IMR-90 (cell line): ENCODE data around the gene SLC26A8. TPM values are rescaled to one million over a fixed set of nuclear protein-coding genes. Genes with fewer than 3 reads are reported as not detected.

ENCODE experiments used
- ATAC-seq: fragments of 200-7000 bp; cut with Tn5 transposase; 2 replicates; pipeline ENCODE4 v1.9.1; 2020; ENCODE audit warnings: low read depth, mild to moderate bottlenecking, moderate library complexity
- BruUV-seq: library from RNA; stranded (reverse); fragments of 400-500 nt; replicated peaks from 2 replicates; lab custom pipeline; 2021; lab: Mats Ljungman, UMichigan
- CTCF ChIA-PET: fragments of 300-600 bp; formaldehyde crosslinking; extraction: SDS; loops from one replicate; lab custom pipeline; 2021; ENCODE audit warnings: antibody characterized with exemption; lab: Yijun Ruan, JAX
- POLR2A ChIA-PET: fragments of 300-600 bp; sonication (Branson Sonifier 250); formaldehyde crosslinking; loops from one replicate; lab custom pipeline; 2022; ENCODE audit warnings: antibody characterized with exemption; ENCODE audit not compliant: unreplicated experiment; lab: Charles Lee
- DNase-seq: peaks from one replicate; pipeline ENCODE4 v3.0.0; 2013
- H2AFZ ChIP-seq: replicated peaks from 2 replicates; pipeline ENCODE3; 2013; ENCODE audit warnings: low read length, mild to moderate bottlenecking; ENCODE audit not compliant: poor library complexity
- H2AK5ac ChIP-seq: 2 replicates; pipeline ENCODE4 v1.6.1; 2013; ENCODE audit warnings: low read depth, low read length, inconsistent platforms
- H2AK9ac ChIP-seq: replicated peaks from 2 replicates; pipeline ENCODE3; 2013; ENCODE audit warnings: mild to moderate bottlenecking, low read depth, low read length, moderate library complexity; ENCODE audit not compliant: poor library complexity
- H2BK120ac ChIP-seq: 2 replicates; pipeline ENCODE4 v1.6.1; 2013; ENCODE audit warnings: low read depth, low read length, inconsistent platforms
- H2BK15ac ChIP-seq: 3 replicates; pipeline ENCODE4 v1.6.1; 2013; ENCODE audit warnings: low read depth, low read length, inconsistent platforms
- H2BK20ac ChIP-seq: 2 replicates; pipeline ENCODE4 v1.6.1; 2013; ENCODE audit warnings: low read depth, mild to moderate bottlenecking, inconsistent platforms, low read length, moderate library complexity
- H2BK5ac ChIP-seq: 2 replicates; pipeline ENCODE4 v1.6.1; 2013; ENCODE audit warnings: mild to moderate bottlenecking, low read depth, low read length, inconsistent platforms; ENCODE audit not compliant: poor library complexity, severe bottlenecking
- H3K14ac ChIP-seq: replicated peaks from 2 replicates; pipeline ENCODE4 v1.6.1; 2013; ENCODE audit warnings: low read depth, low read length, inconsistent platforms
- H3K18ac ChIP-seq: 2 replicates; pipeline ENCODE4 v1.6.1; 2013; ENCODE audit warnings: low read depth, low read length, control low read depth
- H3K23ac ChIP-seq: 2 replicates; pipeline ENCODE4 v1.6.1; 2013; ENCODE audit warnings: low read depth, low read length, inconsistent platforms
- H3K27ac ChIP-seq: 2 replicates; pipeline ENCODE4 v1.5.1; 2013; ENCODE audit warnings: mild to moderate bottlenecking, control low read depth, low read length; ENCODE audit not compliant: insufficient read depth
- H3K27me3 ChIP-seq: 2 replicates; pipeline ENCODE4 v1.6.1; 2013; ENCODE audit warnings: low read length; ENCODE audit not compliant: control insufficient read depth, insufficient read depth
- H3K36me3 ChIP-seq: 2 replicates; pipeline ENCODE4 v1.6.1; 2013; ENCODE audit warnings: low read length, mixed read lengths; ENCODE audit not compliant: control insufficient read depth, insufficient read depth
- H3K4ac ChIP-seq: 2 replicates; pipeline ENCODE4 v1.6.1; 2013; ENCODE audit warnings: low read depth, low read length, inconsistent platforms
- H3K4me1 ChIP-seq: 2 replicates; pipeline ENCODE4 v1.6.1; 2013; ENCODE audit warnings: low read length, mixed read lengths; ENCODE audit not compliant: control insufficient read depth, insufficient read depth
- H3K4me2 ChIP-seq: 2 replicates; pipeline ENCODE4 v1.6.1; 2013; ENCODE audit warnings: low read depth, mild to moderate bottlenecking, control low read depth, low read length, moderate library complexity
- H3K4me3 ChIP-seq: 2 replicates; pipeline ENCODE4 v1.5.1; 2013; ENCODE audit warnings: low read depth, mild to moderate bottlenecking, control low read depth, low read length, moderate library complexity; ENCODE audit not compliant: insufficient read depth
- H3K56ac ChIP-seq: 2 replicates; pipeline ENCODE4 v1.6.1; 2013; ENCODE audit warnings: low read length, inconsistent platforms; ENCODE audit not compliant: insufficient read depth; ENCODE audit errors: extremely low read depth
- H3K79me1 ChIP-seq, 2 experiments: 2 replicates each; pipeline ENCODE4 v1.6.1; 2013; ENCODE audit warnings: low read length in 2 of 2, inconsistent platforms in 1 of 2, low read depth in 1 of 2
- H3K9ac ChIP-seq: 2 replicates; pipeline ENCODE4 v1.6.1; 2013; ENCODE audit warnings: low read depth, low read length, control low read depth
- H3K9me1 ChIP-seq: 2 replicates; pipeline ENCODE4 v1.6.1; 2013; ENCODE audit warnings: low read length, inconsistent platforms; ENCODE audit not compliant: insufficient read depth
- H3K9me3 ChIP-seq: 2 replicates; pipeline ENCODE4 v1.6.1; 2013; ENCODE audit warnings: low read length; ENCODE audit not compliant: control insufficient read depth, insufficient read depth
- H4K20me1 ChIP-seq: 2 replicates; pipeline ENCODE4 v1.6.1; 2013; ENCODE audit warnings: low read length, inconsistent platforms; ENCODE audit not compliant: insufficient read depth
- H4K5ac ChIP-seq: 2 replicates; pipeline ENCODE4 v1.6.1; 2013; ENCODE audit warnings: mild to moderate bottlenecking, low read depth, low read length, control low read depth
- H4K8ac ChIP-seq, 2 experiments: 2 replicates each; pipeline ENCODE4 v1.6.1; 2013; ENCODE audit warnings: low read depth in 2 of 2, low read length in 2 of 2, control low read depth in 1 of 2, inconsistent platforms in 1 of 2
- H4K91ac ChIP-seq: 2 replicates; pipeline ENCODE4 v1.6.1; 2013; ENCODE audit warnings: low read depth, low read length, inconsistent platforms; ENCODE audit not compliant: insufficient read depth
- BHLHE40 ChIP-seq: fragments of 150-350 bp; IDR thresholded peaks from 2 replicates; pipeline ENCODE4 v1.6.1; 2016; ENCODE audit warnings: mild to moderate bottlenecking, low read depth, low read length
- CEBPB ChIP-seq: IDR thresholded peaks from 2 replicates; pipeline ENCODE4 v1.6.1; 2012; ENCODE audit warnings: low read depth, low read length, improper control_type of control experiment
- CHD1 ChIP-seq: IDR thresholded peaks from 2 replicates; pipeline ENCODE4 v1.6.1; 2012; ENCODE audit warnings: low read depth, low read length, improper control_type of control experiment
- ELK1 ChIP-seq: fragments of 150-350 bp; IDR thresholded peaks from 2 replicates; pipeline ENCODE4 v1.6.1; 2016; ENCODE audit warnings: low read depth, mild to moderate bottlenecking, low read length, moderate library complexity, borderline replicate concordance
- FOS ChIP-seq: fragments of 150-350 bp; IDR thresholded peaks from 2 replicates; pipeline ENCODE4 v1.6.1; 2016; ENCODE audit warnings: low read depth, low read length
- MAFK ChIP-seq: IDR thresholded peaks from 2 replicates; pipeline ENCODE4 v1.6.1; 2012; ENCODE audit warnings: low read depth, low read length, improper control_type of control experiment
- MAZ ChIP-seq: IDR thresholded peaks from 2 replicates; pipeline ENCODE4 v1.6.1; 2012; ENCODE audit warnings: low read depth, mild to moderate bottlenecking, low read length, improper control_type of control experiment, moderate library complexity, borderline replicate concordance
- MXI1 ChIP-seq: IDR thresholded peaks from 2 replicates; pipeline ENCODE4 v1.6.1; 2012; ENCODE audit warnings: low read depth, mild to moderate bottlenecking, low read length, moderate library complexity, borderline replicate concordance
- NFE2L2 ChIP-seq: fragments of 150-350 bp; IDR thresholded peaks from 2 replicates; pipeline ENCODE4 v1.6.1; 2016; ENCODE audit warnings: low read depth, mild to moderate bottlenecking, low read length
- POLR2A ChIP-seq: IDR thresholded peaks from 2 replicates; pipeline ENCODE4 v1.6.1; 2012; ENCODE audit warnings: mild to moderate bottlenecking, low read depth, low read length
- RAD21 ChIP-seq: IDR thresholded peaks from 2 replicates; pipeline ENCODE4 v1.6.1; 2012; ENCODE audit warnings: low read length, improper control_type of control experiment
- RCOR1 ChIP-seq: IDR thresholded peaks from 2 replicates; pipeline ENCODE4 v1.6.1; 2012; ENCODE audit warnings: mild to moderate bottlenecking, low read length, improper control_type of control experiment; ENCODE audit not compliant: insufficient replicate concordance
- RFX5 ChIP-seq: IDR thresholded peaks from 2 replicates; pipeline ENCODE4 v1.8.0; 2012; ENCODE audit warnings: low read depth, mild to moderate bottlenecking, low read length, moderate library complexity
- SMC3 ChIP-seq: fragments of 150-350 bp; IDR thresholded peaks from 2 replicates; pipeline ENCODE4 v1.6.1; 2016; ENCODE audit warnings: low read depth, mild to moderate bottlenecking, antibody characterized with exemption, low read length, moderate library complexity
- USF2 ChIP-seq: fragments of 150-350 bp; IDR thresholded peaks from 2 replicates; pipeline ENCODE4 v1.6.1; 2017; ENCODE audit warnings: mild to moderate bottlenecking, antibody characterized with exemption, low read length, low read depth
- WGBS, 2 experiments: methylation state at CpG; one replicate each; pipeline versions ENCODE4 v1.1.5 to v1.1.7; 2013; ENCODE audit warnings: missing lambda C conversion rate in 2 of 2; ENCODE audit not compliant: insufficient read length in 1 of 2; ENCODE audit errors: extremely low coverage in 2 of 2; 5-methylcytosine and 5-hydroxymethylcytosine counted together
- dilution Hi-C: fragments of 300-500 bp; cut with HindIII; formaldehyde crosslinking; loops from one replicate; pipeline ENCODE4 v1.14.3; 2018; ENCODE audit warnings: low sequenced_read_pairs; ENCODE audit not compliant: unreplicated experiment
- in situ Hi-C: fragments of 300-500 bp; cut with MboI; formaldehyde crosslinking; loops from 3 replicates; pipeline ENCODE4 v1.14.3; 2019; ENCODE audit warnings: low sequenced_read_pairs, inconsistent platforms, mixed read lengths
- intact Hi-C: fragments of 100-400 bp; cut with micrococcal nuclease; formaldehyde crosslinking; loops from 2 replicates; pipeline ENCODE4 v1.10.0; 2022
- polyA plus RNA-seq, 3 experiments: library from polyadenylated mRNA; depleted of rRNA; stranded (reverse); fragments of >200 nt; gene quantifications; 2 replicates each; pipeline ENCODE4 v1.2.3, GENCODE V29; 2012; ENCODE audit warnings: low replicate concordance in 1 of 3
- total RNA-seq: library from RNA; depleted of rRNA; stranded (reverse); fragments of >200 nt; gene quantifications from 2 replicates; pipeline ENCODE4 v1.2.3, GENCODE V29; 2012
- TF ChIP-seq, protein P1 (sequence below): conservative IDR thresholded peaks from 2 replicates; pipeline ENCODE4 v1.5.1; 2012; ENCODE audit warnings: mild to moderate bottlenecking, low read depth, low read length, improper control_type of control experiment

Gene SLC26A8
- total and polyA plus RNA-seq, 2 of the 4 experiments (the other 2 are of a cell fraction), result 0.07 TPM; not detected in 1

- Histone ChIP-seq H3K4ac (no peak overlapping the region), H4K91ac (no peak overlapping the region), H3K14ac (no peak overlapping the region), H3K4me3 (no peak overlapping the region), H2BK5ac (no peak overlapping the region), H2BK15ac (no peak overlapping the region), H2BK120ac (no peak overlapping the region), H3K9ac (no peak overlapping the region), H2AFZ (no peak overlapping the region), H4K5ac (no peak overlapping the region), H3K4me2 (no peak overlapping the region), H3K27ac (no peak overlapping the region), H3K79me1 (0 out of 4 replicates have a peak, but pooled peaks cover 0 to 4% of the 10 kb centered on the region in 2 experiments), H4K8ac (no peak overlapping the region), H3K9me1 (no peaks in the 10 kb centered on the region), H2BK20ac (no peak overlapping the region), H2AK5ac (no peak overlapping the region), H3K27me3 (no peaks in the 10 kb centered on the region), H4K20me1 (no peaks in the 10 kb centered on the region), H2AK9ac (no peak overlapping the region), H3K36me3 (no peaks in the 10 kb centered on the region), H3K56ac (no peak overlapping the region), H3K4me1 (no peaks in the 10 kb centered on the region), H3K18ac (no peak overlapping the region), H3K23ac (no peak overlapping the region), H3K9me3 (no peaks in the 10 kb centered on the region)
- dilution Hi-C loops (no loop called here), in situ Hi-C loops (no loop called here), intact Hi-C loops (no loop called here)
- no TSS peak for BruUV-seq
- DNase-seq, result no peak
- ChIA-PET POLR2A (no interaction called here), CTCF (no interaction called here)
- no peak for ATAC-seq
- TF ChIP-seq FOS (no peak), ELK1 (no peak), CHD1 (no peak), RFX5 (no peak), BHLHE40 (no peak), RAD21 (no peak), MXI1 (no peak), MAZ (no peak), POLR2A (no peak), RCOR1 (no peak), USF2 (no peak), NFE2L2 (no peak), CEBPB (no peak), MAFK (no peak), SMC3 (no peak)
- TF ChIP-seq, protein P1, sequence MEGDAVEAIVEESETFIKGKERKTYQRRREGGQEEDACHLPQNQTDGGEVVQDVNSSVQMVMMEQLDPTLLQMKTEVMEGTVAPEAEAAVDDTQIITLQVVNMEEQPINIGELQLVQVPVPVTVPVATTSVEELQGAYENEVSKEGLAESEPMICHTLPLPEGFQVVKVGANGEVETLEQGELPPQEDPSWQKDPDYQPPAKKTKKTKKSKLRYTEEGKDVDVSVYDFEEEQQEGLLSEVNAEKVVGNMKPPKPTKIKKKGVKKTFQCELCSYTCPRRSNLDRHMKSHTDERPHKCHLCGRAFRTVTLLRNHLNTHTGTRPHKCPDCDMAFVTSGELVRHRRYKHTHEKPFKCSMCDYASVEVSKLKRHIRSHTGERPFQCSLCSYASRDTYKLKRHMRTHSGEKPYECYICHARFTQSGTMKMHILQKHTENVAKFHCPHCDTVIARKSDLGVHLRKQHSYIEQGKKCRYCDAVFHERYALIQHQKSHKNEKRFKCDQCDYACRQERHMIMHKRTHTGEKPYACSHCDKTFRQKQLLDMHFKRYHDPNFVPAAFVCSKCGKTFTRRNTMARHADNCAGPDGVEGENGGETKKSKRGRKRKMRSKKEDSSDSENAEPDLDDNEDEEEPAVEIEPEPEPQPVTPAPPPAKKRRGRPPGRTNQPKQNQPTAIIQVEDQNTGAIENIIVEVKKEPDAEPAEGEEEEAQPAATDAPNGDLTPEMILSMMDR, result no peak
- no CpG with 5 or more reads among the region's 2 CpGs for WGBS, 2 experiments
These were observed 97.8 kb downstream of the SLC26A8 start for GRCh38 chr6:35926509-35927215.
